GM19395 (cell line): ENCODE measurements around the gene LYSET.
"Not testable (repeated sequence)": the region's sequence is repeated elsewhere in the genome, so short reads cannot be mapped to it uniquely, and the experiment has no call there.

Source experiments
- ATAC-seq: cut with Tn5 transposase; IDR thresholded peaks from one replicate; pipeline ENCODE4 v1.9.1; 2021; ENCODE audit warnings: mild to moderate bottlenecking, moderate library complexity; ENCODE audit not compliant: unreplicated experiment

LYSET gene

DNA sequence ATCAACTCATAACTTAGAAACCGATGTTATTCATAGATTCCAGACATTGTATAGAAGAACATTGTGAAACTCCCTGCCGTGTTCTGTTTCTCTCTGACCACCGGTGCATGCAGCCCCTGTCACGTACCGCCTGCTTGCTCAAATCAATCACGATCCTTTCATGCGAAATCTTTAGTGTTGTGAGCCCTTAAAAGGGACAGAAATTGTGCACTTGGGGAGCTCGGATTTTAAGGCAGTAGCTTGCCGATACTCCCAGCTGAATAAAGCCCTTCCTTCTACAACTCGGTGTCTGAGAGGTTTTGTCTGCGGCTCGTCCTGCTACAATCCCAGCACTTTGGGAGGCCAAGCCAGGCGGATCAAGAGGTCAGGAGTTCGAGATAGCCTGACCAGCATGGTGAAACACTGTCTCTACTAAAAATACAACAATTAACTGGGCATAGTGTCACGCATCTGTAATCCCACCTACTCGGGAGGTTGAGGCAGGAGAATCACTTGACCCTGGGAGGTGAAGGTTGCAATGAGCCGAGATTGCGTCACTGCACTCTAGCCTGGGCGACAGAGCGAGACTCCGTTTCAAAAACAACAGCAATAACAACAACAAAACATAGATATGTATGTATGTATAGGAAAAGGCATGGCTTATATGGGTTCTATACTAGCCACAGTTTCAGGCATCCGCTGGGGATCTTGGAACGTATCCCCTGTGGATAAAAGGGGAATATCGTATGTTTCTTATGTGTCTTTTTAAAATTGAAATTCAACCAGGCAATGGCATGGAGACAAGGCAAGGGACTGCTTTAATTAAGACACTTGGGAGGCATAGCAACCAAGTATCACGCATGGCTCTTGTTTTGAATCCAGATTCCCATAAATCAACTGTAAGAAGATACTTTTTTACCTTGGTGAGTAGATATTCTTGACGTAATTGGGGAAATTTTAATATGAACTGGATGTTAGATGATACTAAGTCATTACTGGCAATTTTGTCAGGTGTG is 19.5 kb upstream of the LYSET start:
- not testable (repeated sequence) for ATAC-seq

DNA sequence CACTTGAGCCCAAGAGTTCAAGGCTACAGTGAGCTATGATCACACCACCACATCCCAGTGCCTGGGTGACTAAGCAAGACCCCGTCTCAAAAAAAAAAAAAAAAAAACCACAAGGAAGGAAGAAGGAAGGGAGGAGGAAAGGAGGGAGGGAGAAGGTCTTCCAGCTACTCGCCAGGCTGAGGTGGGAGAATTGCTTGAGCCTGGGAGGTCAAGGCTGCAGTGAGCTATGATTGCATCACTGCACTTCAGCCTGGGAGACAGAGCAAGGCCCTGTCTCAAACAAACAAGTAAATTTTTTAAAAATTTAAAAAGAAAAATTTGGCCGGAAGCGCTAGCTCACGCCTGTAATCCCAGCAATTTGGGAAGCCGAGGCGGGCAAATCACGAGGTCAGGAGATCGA is 16.5 kb upstream of the LYSET start:
- not testable (repeated sequence) for ATAC-seq

DNA sequence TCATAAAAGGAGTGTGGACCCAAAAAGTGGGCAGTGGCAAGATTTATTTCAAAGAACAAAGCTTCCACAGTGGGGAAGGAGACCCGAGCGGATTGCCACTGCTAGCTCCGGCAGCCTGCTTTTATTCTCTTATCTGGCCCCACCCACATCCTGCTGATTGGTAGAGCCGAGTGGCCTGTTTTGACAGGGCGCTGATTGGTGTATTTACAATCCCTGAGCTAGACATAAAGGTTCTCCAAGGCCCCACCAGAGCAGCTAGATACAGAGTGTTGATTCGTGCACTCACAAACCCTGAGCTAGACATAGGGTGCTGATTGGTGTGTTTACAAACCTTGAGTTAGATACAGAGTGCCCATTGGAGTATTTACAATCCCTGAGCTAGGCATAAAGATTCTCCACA is 15.5 kb upstream of the LYSET start:
- not testable (repeated sequence) for ATAC-seq

DNA sequence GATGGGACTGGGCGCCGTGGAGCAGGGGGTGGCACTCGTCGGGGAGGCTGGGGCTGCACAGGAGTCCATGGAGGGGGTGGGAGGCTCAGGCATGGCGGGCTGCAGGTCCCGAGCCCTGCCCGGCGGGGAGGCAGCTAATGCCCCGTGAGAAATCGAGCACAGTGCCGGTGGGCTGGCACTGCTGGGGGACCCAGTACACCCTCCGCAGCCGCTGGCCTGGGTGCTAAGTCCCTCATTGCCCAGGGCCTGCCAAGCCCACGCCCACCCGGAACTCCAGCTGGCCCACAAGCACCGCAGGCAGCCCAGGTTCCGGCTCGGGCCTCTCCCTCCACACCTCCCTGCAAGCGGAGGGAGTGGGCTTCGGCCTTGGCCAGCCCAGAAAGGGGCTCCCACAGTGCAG is 15.0 kb upstream of the LYSET start:
- ATAC-seq: not testable (repeated sequence)

DNA sequence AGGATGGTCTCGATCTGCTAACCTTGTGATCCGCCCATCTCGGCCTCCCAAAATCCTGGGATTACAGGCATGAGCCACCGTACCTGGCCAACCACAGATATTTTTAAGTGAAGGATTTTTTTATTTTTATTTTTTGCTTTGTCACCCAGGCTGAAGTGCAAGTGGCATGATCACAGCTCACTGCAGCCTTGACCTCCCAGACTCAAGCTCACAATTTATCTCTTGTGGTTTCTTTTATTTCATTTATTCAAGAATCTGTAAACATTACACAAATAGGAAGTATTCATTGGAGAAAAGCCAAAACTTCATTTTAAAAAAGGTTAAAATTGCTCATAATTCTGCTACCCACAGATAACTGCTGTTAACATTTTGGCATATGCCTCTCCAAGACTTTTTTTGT is 13.7 kb upstream of the LYSET start:
- no peak for ATAC-seq

- ATAC-seq: no peak
These were observed 11.1 kb upstream of the LYSET start for GRCh38 chr14:93173943-93174395.

DNA sequence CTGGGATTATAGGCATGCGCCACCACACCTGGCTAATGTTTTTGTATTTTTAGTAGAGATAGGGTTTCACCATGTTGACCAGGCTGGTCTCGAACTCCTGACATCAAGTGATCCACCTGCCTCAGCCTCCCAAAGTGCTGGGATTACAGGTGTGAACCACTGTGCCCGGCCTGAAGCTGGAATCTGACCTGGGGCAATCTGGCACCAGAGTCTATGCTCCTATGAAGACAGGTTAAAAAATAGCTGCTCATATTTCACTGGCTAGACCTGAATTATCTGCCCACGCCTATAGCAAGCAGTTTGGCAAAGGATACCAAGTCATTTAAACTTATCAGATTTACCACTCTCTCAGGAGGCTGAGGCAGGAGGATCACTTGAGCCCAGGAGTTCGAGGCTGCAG is 10.4 kb upstream of the LYSET start:
- not testable (repeated sequence) for ATAC-seq

DNA sequence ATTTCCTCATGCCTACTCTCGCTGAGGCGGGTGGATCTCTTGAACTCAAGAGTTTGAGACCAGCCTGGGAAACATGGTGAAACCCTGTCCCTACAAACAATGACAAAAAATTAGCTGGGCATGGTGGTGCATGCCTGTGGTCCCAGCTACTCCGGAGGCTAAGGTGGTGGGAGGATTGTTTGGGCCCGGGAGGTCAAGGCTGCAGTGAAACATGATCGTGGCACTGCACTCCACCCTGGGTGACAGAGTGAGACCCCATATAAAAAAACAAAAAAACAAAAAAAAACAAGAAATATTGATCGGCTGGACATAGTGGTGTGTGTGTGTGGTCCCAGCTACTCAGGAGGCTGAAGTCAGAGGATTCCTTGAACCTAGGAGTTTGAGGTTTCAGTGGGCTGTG is 9.6 kb upstream of the LYSET start:
- ATAC-seq: no peak

DNA sequence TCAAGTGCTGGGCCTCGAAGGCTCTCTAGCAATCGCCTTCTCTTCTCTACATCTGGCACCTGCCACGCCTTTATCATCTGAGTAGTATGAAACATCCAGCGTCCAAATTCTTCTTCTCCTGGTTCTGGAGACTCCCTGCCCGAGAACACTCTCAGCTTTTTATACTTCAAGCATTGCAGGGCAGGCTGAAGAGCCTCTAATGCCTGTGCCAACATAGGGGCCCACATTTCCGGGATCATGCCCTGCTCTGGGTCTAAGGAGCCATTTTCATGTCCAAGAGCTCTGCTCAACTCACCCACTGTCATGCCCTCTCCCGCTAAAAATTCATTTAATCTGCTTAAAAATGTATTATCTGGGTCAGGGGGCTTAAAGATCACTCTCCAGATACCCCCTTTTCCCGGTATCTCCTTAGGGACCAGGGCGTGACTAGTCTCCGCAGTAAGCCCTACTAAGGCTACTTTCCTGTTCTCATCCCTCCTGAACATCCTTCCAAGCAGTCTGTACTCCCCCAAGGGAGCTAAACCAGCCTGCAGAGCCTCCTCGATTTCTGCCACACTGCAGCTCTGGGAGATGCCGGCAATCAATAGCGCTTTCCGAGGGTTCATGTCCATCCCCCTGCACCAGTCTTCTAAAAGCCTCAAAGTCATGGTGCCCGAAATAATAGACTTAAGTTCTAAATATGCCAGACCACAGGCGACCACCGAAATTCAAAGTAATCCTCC is 1.4 kb upstream of the LYSET start:
- ATAC-seq: no peak

- ATAC-seq: no peak
These were observed 218 bp downstream of the LYSET start for GRCh38 chr14:93185349-93185720.

DNA sequence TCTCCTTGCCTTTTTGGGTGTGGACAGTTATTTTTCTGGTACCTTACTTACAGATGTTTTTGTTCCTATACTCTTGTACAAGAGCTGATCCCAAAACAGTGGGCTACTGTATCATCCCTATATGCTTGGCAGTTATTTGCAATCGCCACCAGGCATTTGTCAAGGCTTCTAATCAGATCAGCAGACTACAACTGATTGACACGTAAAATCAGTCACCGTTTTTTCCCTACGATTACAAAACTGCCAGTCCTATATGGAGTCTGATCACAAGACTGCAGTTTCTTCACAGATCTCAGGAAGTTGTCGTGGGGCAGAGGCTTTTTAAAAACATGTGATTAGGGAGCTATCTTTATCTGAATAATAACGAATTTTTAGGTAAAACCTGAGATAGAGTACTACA is 1.3 kb downstream of the LYSET start:
- ATAC-seq: no peak

- ATAC-seq: no peak
These were observed 1.8 kb downstream of the LYSET start for GRCh38 chr14:93186956-93187355.

- no peak for ATAC-seq
These were observed 10.3 kb downstream of the LYSET start for GRCh38 chr14:93195316-93195999.

- ATAC-seq: no peak
These were observed 13.9 kb downstream of the LYSET start for GRCh38 chr14:93199031-93199430.

DNA sequence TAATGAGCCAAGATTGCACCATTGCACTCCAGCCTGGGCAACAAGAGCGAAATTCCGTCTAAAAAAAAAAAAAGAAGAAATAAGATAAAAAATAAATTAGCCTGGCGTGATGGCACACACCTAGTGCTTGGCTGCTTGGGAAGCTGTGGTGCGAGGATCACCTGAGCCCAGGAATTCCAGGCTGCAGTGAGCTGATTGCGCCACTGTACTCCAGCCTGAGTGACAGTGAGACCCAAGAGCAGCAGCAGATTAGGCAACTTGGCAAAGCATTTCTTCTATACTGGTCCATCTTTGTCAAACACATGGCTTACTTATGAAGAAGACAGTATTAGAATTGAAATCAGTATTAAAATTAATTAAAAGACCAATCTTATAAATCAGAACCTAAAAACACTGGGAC is 15.4 kb downstream of the LYSET start:
- no peak for ATAC-seq

- no peak for ATAC-seq
These were observed 16.1 kb downstream of the LYSET start for GRCh38 chr14:93201155-93201704.

DNA sequence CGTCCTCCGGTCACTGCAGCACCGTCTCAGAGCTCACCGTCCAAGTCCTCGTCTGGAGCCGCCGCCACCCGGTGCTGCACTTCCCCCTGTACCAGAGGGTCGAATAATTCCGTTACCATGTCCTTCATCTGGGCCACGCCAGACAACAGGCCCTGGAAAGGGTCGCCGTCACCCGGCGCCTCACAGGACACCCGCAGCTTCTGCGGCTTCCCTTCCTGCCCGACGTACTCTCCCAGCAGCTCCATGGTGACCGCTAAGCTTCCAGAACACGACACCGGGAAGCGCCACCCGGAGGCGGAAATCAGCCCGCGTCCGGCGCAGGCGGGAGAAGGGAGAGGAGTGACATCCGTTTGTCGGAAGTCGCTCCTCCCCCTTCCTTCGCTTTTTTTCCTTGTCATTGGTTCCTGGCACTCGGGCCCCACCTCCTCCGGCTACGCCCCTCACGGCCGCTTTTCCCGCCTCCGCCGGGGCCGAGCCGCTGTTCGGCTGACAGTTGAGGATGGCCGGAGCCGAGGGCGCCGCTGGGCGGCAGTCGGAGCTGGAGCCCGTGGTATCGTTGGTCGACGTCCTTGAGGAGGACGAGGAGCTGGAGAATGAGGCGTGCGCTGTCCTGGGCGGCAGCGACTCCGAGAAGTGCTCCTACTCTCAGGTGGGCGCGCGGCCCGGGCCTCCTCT is 21.8 kb downstream of the LYSET start, which contains the start of the genes GON7 and UBR7:
Gene GON7 (minus strand): TSS at position 273 of the 675 bp plus-strand sequence. CDS start 28 bp downstream, at position 245.
Gene UBR7 (plus strand): TSS at position 464 of the 675 bp plus-strand sequence. CDS start 36 bp downstream, at position 500.
- peak; percentile 83 for ATAC-seq

DNA sequence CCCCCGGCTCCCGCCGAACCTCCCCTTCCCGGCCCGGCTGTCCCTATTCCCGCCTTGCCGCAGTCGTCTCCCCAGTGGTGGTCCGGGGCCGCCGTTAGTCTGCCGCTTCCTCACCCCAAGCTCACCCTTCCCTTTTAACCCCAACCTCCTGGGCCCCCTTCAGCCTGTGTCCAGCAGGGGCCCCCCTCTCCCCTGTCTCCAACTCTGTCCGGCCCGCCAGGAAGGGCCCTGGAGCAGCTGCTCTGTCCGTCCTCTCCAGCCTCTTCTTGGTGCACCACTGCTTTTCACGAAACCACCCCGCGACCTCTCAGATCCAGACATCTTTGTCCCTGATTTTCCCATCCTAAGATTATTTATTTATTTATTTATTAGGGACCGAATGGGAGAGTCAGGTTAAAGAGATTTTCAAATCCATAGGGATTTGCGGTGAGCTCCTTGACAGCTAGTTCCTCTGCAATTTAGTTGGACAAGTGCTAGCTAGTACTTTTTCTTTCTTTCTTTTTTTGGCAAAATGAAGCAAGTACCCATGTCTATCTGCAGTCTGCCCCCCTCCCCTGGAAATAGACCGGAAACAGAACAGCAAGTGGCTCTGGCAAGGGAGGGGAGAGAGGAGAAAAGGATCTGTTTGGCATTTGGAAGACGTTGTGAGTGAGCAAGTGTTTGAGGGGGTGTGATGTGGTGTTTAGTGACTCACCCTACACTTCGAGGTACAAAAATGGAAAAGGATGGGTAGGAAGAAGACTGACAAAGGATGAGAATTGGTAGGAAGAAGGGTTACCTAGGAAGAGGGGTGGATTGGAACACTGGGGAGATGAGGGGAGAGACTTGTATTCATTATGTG is 22.6 kb downstream of the LYSET start:
- peak; percentile 59 for ATAC-seq

DNA sequence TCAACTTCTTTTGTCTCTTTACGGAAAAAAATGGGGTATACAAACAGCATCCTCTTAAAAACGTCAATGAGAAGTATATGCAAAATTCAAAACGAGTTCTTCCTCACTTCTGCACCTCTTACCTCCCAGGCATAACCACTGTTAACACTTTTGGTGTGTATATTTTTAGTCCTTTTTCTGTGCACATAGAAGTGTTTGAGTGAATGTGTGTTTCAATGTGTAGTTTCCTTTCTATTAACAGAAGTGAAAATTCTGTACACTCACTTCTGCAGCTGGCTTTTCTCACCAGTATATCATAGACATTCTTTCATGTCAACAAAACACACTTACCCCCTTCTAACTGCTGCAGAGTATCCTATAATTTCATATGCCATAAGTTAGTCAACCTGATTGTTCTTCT is 27.3 kb downstream of the LYSET start:
- ATAC-seq: peak; percentile 76
